Large intestine (tissue), 3 donors: ENCODE data around the gene CDC5L. TPM values are rescaled to one million over a fixed set of nuclear protein-coding genes. Genes with fewer than 3 reads are reported as not detected.

Experiments used
- DNase-seq, 2 donors: peaks; one replicate each; pipeline versions ENCODE4 v3.0.0 to v3.0.0-alpha.2; 2013
- H3K27ac ChIP-seq: one replicate; pipeline ENCODE4 v1.5.1; 2013; ENCODE audit warnings: low read length
- H3K27me3 ChIP-seq: 2 replicates; pipeline ENCODE4 v1.6.1; 2013; ENCODE audit warnings: low read length; ENCODE audit not compliant: control insufficient read depth, insufficient read depth
- H3K36me3 ChIP-seq: 2 replicates; pipeline ENCODE4 v1.6.1; 2013; ENCODE audit warnings: low read length; ENCODE audit not compliant: control insufficient read depth, insufficient read depth
- H3K4me1 ChIP-seq: one replicate; pipeline ENCODE4 v1.6.1; 2013; ENCODE audit warnings: low read length; ENCODE audit not compliant: control insufficient read depth, insufficient read depth
- H3K4me3 ChIP-seq: one replicate; pipeline ENCODE4 v1.5.1; 2013; ENCODE audit warnings: low read length
- H3K9me3 ChIP-seq: one replicate; pipeline ENCODE4 v1.6.1; 2013; ENCODE audit warnings: mild to moderate bottlenecking, low read depth, low read length, moderate library complexity; ENCODE audit not compliant: control insufficient read depth
- WGBS: methylation state at CpG from one replicate; pipeline ENCODE4 v1.1.5; 2013; ENCODE audit warnings: low lambda C conversion rate; ENCODE audit not compliant: insufficient coverage; 5-methylcytosine and 5-hydroxymethylcytosine counted together
- polyA plus RNA-seq: library from polyadenylated mRNA; unstranded; fragments of 120-200 nt; gene quantifications from one replicate; pipeline ENCODE4 v1.2.1, GENCODE V29; 2013

CDC5L gene
- polyA plus RNA-seq, 1 donor, result 21.2 TPM

- Histone ChIP-seq H3K4me3 (no peak overlapping the region), H3K27ac (no peak overlapping the region), H3K36me3 (no peaks in the 10 kb centered on the region), H3K27me3 (no peaks in the 10 kb centered on the region), H3K4me1 (peaks cover 14% of the 10 kb centered on the region), H3K9me3 (no peaks in the 10 kb centered on the region)
- DNase-seq, result no peak
- 83% methylated on average over 1 of the region's 9 CpGs for WGBS
These were observed 86.7 kb downstream of the CDC5L start for GRCh38 chr6:44474190-44474631.

DNA sequence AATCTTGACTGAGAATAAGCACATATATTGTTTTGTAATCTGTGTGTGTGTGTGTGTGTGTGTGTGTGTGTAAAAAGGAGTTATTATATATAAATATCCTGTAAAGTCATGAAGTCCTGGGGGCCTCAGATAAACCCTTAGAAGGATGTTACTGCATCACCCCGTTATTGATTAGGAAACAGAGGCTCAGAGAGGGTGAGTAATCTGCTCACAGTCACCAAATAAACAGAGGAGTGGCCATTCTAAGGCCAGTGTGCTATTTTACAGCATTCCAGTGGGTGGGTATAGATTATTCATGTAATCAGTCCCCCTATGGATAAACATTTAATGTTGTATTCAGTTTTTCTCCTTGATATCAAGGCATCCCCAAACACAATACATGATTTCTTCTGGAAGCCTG is 87.1 kb downstream of the CDC5L start:
- H3K27me3 ChIP-seq, result no peaks in the 10 kb centered on the region
- WGBS, result no CpG with 5 or more reads among the region's 1 CpG
- peaks cover 14% of the 10 kb centered on the region for H3K4me1 ChIP-seq
- H3K27ac ChIP-seq, result no peak overlapping the region
- DNase-seq, result no peak
- no peaks in the 10 kb centered on the region for H3K9me3 ChIP-seq
- H3K4me3 ChIP-seq, result no peak overlapping the region
- H3K36me3 ChIP-seq, result no peaks in the 10 kb centered on the region

DNA sequence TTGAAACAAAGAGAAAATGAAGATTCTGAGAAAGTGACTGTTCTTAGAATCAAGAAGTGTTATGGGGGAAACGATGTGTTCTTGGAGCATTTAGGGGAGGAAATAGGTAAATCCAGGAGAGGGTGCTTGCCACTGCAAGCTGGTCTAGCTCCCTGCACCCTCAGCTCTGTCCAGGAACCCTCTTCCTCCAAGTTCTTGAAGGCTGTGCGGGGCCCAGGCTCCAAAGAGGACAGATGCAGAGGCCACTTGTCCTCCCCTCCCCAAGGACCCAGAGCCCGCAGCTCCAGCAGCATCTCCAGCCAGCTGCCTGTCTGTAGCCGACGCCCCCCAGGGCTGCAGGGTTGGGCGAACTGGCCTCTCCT is 87.9 kb downstream of the CDC5L start:
- Histone ChIP-seq H3K27me3 (no peaks in the 10 kb centered on the region), H3K4me3 (no peak overlapping the region), H3K4me1 (peaks cover 14% of the 10 kb centered on the region), H3K36me3 (no peaks in the 10 kb centered on the region), H3K27ac (no peak overlapping the region), H3K9me3 (no peaks in the 10 kb centered on the region)
- WGBS, result no CpG with 5 or more reads among the region's 6 CpGs
- no peak for DNase-seq

- Histone ChIP-seq H3K27me3 (no peaks in the 10 kb centered on the region), H3K4me3 (no peak overlapping the region), H3K4me1 (peaks cover 14% of the 10 kb centered on the region), H3K36me3 (no peaks in the 10 kb centered on the region), H3K27ac (peak overlapping the region; percentile 14), H3K9me3 (no peaks in the 10 kb centered on the region)
- peak; percentile 79 to 86 for DNase-seq
- WGBS, result no CpG with 5 or more reads among the region's 23 CpGs
These were observed 88.4 kb downstream of the CDC5L start for GRCh38 chr6:44475779-44476434.

GRCh38 chr6:44476849-44477248 is 89.3 kb downstream of the CDC5L start:
- WGBS, result no CpG with 5 or more reads among the region's 10 CpGs
- no peak for DNase-seq

GRCh38 chr6:44477293-44477894 is 89.9 kb downstream of the CDC5L start:
- Histone ChIP-seq H3K36me3 (no peaks in the 10 kb centered on the region), H3K27ac (no peak overlapping the region), H3K4me3 (no peak overlapping the region), H3K9me3 (no peaks in the 10 kb centered on the region), H3K4me1 (peaks cover 14% of the 10 kb centered on the region), H3K27me3 (no peaks in the 10 kb centered on the region)
- WGBS, result no CpG with 5 or more reads among the region's 5 CpGs
- no peak for DNase-seq

More at GRCh38 chr6:44476849-44477248, 89.3 kb downstream of the CDC5L start:
- Histone ChIP-seq H3K9me3 (no peaks in the 10 kb centered on the region), H3K4me1 (peaks cover 14% of the 10 kb centered on the region), H3K4me3 (no peak overlapping the region), H3K36me3 (no peaks in the 10 kb centered on the region), H3K27me3 (no peaks in the 10 kb centered on the region), H3K27ac (no peak overlapping the region)

DNA sequence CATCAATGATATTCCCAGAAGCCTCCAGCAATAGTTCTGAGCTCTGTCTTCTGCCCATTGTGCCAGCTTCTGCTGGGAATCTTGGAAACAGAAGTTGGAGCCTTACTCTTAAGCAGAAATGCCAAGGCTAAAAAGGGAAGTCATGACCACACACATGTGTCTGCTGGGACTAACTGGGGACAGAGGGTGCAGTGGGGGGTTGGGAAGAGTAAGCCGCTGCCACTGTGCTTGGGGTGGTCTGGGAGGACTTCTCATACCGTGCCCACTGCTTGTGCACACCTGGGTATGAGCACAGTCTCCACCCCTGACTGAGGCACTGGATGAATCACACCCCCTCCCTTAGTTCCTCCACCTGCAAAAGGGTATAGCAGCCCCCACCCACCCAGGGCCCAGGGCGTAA is 90.7 kb downstream of the CDC5L start:
- Histone ChIP-seq H3K36me3 (no peaks in the 10 kb centered on the region), H3K4me1 (peaks cover 14% of the 10 kb centered on the region), H3K9me3 (no peaks in the 10 kb centered on the region), H3K27me3 (peaks cover 3% of the 10 kb centered on the region), H3K4me3 (no peak overlapping the region), H3K27ac (no peak overlapping the region)
- no peak for DNase-seq
- no CpG with 5 or more reads among the region's 3 CpGs for WGBS

DNA sequence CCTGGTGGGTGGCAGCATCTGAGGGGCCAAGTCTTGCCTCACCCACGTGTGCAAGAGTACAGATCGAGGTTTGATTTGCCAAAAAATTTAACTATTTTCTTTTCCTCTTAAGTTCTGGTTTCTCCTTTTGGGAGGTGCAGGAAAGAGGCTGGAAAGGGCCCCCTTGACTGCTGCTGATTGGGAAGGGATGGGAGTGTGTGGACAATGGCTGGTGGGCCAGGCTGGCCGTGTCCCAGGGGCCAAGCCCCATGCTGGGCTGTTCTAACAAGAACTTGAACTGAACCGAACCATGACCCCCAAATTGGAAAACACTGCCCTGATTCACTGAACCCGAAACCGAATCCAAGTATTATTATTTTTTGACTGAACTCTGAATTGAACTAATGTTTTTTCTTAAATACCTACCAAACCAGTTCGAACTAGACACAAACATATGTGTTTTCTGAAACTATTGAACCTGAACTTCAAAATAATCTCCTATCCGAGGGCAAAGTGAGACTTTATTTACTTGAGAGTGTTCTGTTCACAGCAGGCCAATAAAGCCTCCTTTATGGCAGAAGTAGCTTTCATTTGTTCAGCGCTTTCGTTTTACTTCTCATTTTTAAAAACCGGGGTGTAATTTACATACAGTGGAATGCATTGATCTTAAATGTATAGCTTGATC is 91.2 kb downstream of the CDC5L start:
- peaks cover 3% of the 10 kb centered on the region for H3K27me3 ChIP-seq
- 70% methylated on average over 5 of the region's 11 CpGs for WGBS
- DNase-seq, result peak in 1 of 2 donors; percentile 18
- H3K9me3 ChIP-seq, result no peaks in the 10 kb centered on the region
- H3K36me3 ChIP-seq, result no peaks in the 10 kb centered on the region
- no peak overlapping the region for H3K27ac ChIP-seq
- peaks cover 14% of the 10 kb centered on the region for H3K4me1 ChIP-seq
- H3K4me3 ChIP-seq, result no peak overlapping the region

DNA sequence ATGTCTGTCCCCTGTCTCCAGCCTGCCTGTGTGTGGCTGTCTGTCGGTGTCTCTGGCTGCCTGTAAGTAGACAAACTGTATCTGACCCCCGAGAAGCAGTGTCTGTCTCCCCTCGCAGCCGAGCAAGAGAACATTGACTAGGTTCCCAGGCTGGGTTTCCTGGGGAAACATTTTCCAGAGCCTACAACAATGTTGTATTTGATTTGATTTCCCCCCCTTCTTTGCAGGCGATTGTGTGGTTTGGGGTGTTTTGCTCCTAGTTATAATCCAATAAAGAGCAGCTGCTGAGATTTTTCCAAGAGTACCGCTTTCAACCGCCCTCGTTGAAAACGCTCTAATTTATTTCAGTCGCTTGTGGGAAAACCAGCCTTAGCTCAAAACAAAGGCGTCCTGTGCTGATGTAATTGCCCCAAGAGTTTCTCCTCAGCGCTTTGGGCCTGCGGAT is 92.6 kb downstream of the CDC5L start:
- peaks cover 3% of the 10 kb centered on the region for H3K27me3 ChIP-seq
- no peak overlapping the region for H3K4me3 ChIP-seq
- H3K27ac ChIP-seq, result no peak overlapping the region
- peak in 1 of 2 donors; percentile 24 for DNase-seq
- no peaks in the 10 kb centered on the region for H3K36me3 ChIP-seq
- no CpG with 5 or more reads among the region's 13 CpGs for WGBS
- H3K4me1 ChIP-seq, result peaks cover 10% of the 10 kb centered on the region
- H3K9me3 ChIP-seq, result no peaks in the 10 kb centered on the region

DNA sequence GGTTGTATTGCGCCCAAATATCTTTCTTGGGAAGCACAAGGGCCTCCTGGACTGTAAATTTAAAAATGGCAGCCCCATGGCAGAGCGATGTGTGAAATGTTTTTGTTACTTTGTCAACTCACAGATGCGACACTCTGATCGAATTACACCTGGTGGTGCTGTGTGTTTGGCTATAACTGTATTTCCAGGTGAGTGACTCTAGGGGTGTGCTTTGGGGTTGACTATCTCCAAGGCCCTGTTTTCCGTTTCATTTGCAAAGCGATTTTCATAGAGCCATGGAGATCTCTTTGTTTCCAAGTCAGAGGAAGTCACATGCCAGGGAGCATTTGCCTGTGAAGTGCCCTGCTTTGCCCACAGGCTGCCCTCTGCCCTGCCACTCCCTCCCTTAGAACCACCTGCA is 93.5 kb downstream of the CDC5L start:
- Histone ChIP-seq H3K36me3 (no peaks in the 10 kb centered on the region), H3K27ac (no peak overlapping the region), H3K27me3 (peaks cover 3% of the 10 kb centered on the region), H3K9me3 (no peaks in the 10 kb centered on the region), H3K4me1 (peaks cover 3% of the 10 kb centered on the region), H3K4me3 (no peak overlapping the region)
- 80% methylated on average over 1 of the region's 6 CpGs for WGBS
- DNase-seq, result no peak
